Measurements from ENCODE around the gene MUC5B. TPM values are rescaled to one million over a fixed set of nuclear protein-coding genes. Genes with fewer than 3 reads are reported as not detected.

The MUC5B gene
- total and polyA plus RNA-seq, 2 of the 13 experiments (the other 11 are each of a cell fraction or from before 2014, with no cell fraction given) = 0.01 TPM; not detected in 1

GRCh38 chr11:1237128-1237580 is 14.3 kb downstream of the MUC5B start (continued):
- TF ChIP-seq ZNF574 (CRISPR knock-in tag; IDR thresholded peaks at IDR 0.05) (no peak), KMT2A (CRISPR knock-in tag; IDR thresholded peaks at IDR 0.05) (no peak), CEBPZ (IDR thresholded peaks at IDR 0.05; ENCODE audit: low read length) (no peak), ZNF441 (CRISPR knock-in tag; IDR thresholded peaks at IDR 0.05; ENCODE audit: borderline replicate concordance) (no peak), ATF4 (CRISPR knock-in tag; IDR thresholded peaks at IDR 0.05) (no peak), SOX6 (IDR thresholded peaks at IDR 0.05) (no peak), SOX6 (CRISPR knock-in tag; IDR thresholded peaks at IDR 0.05) (no peak), ZNF530 (CRISPR knock-in tag; IDR thresholded peaks at IDR 0.05; ENCODE audit: low read depth) (no peak), HOXA5 (CRISPR knock-in tag; IDR thresholded peaks at IDR 0.05) (no peak), LCORL (IDR thresholded peaks at IDR 0.05) (no peak), LCORL (CRISPR knock-in tag; IDR thresholded peaks at IDR 0.05) (no peak), IRX3 (CRISPR knock-in tag; IDR thresholded peaks at IDR 0.05; ENCODE audit: borderline replicate concordance, low read depth) (no peak)

Measured in HepG2 (cell line).